HFFc6 (cell line): ENCODE data around the gene HS3ST3A1. TPM values are rescaled to one million over a fixed set of nuclear protein-coding genes. Genes with fewer than 3 reads are reported as not detected.

Experiments
- DNase-seq: peaks from one replicate; pipeline ENCODE4 v3.0.0-alpha.2; 2018
- H3K27ac Mint-ChIP-seq: 2 replicates; pipeline ENCODE4 v1.8.0; 2020; ENCODE audit warnings: mild to moderate bottlenecking, mixed read lengths
- H3K27me3 Mint-ChIP-seq: 2 replicates; pipeline ENCODE4 v1.8.0; 2021; ENCODE audit warnings: mild to moderate bottlenecking, moderate library complexity, mixed read lengths; ENCODE audit not compliant: insufficient read depth
- H3K36me3 Mint-ChIP-seq: 2 replicates; pipeline ENCODE4 v1.8.0; 2021; ENCODE audit warnings: low read depth, mixed read lengths
- H3K4me1 Mint-ChIP-seq: 2 replicates; pipeline ENCODE4 v1.8.0; 2020; ENCODE audit warnings: low read depth, mixed read lengths
- H3K4me3 Mint-ChIP-seq: 2 replicates; pipeline ENCODE4 v1.8.0; 2020; ENCODE audit warnings: mild to moderate bottlenecking, moderate library complexity, mixed read lengths
- H3K9me3 Mint-ChIP-seq: 2 replicates; pipeline ENCODE4 v1.8.0; 2020; ENCODE audit warnings: mild to moderate bottlenecking, mixed read lengths
- CTCF ChIP-seq: fragments of 200-600 bp; sonication (generic); IDR thresholded peaks from 2 replicates; pipeline ENCODE4 v1.5.0; 2021; ENCODE audit warnings: antibody characterized with exemption, mild to moderate bottlenecking
- total RNA-seq, 6 experiments: library from RNA; stranded (reverse); fragmentation: NEBNext Ultra II Directional; extraction: Animal tissue kit (Norgen Biotek cat#: 25700); gene quantifications; 2 replicates in 1 of 6; 3 replicates in 5 of 6; pipeline ENCODE4 v1.2.3, GENCODE V29; 2021

HS3ST3A1 gene
- total RNA-seq, 6 experiments from 2014 or later, result 29.4 to 45.8 (median 36.5) TPM

DNA sequence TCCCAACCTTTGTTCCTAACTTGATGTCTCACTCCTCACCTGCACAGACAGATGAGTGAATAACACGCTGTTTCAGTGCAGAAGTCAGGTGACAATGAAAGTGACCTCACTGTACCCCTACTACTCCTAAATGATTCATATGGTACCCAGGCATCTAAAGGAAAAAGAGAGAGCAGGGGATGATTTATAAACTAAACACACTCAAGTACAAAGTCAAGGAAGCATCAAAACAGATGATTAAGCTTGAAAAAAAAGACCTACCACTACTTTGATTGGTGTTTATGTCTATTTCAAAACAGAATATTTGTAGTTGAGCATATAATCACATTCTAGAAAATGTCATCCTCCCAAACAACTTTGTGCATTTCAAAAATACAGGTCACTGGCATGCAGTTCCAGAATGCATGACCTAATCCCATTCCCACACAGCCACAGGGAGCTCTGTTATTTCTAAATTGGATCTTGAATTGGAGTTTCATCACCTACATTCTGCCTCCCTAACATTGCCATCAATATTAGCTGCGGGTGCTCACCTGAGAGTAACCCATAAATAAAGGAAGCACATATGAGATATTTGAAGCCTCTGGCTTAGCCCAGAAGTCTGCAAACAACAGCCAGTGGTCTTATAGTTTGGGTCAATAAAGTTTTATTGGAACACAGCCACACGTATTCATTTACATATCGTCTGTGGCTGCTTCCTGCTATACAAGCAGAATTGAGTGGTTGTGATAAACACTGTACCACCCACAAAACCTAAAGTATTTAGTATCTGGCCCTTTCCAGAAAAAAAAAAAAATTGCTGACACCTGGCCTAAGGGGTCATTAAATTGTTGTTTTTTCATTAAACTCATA is 14.0 kb downstream of the HS3ST3A1 start:
- Mint-ChIP-seq H3K4me1 (peaks cover 87% of the 10 kb centered on the region), H3K9me3 (no peaks in the 10 kb centered on the region), H3K36me3 (peaks cover 47% of the 10 kb centered on the region), H3K4me3 (peak overlapping the region; percentile 68), H3K27ac (peak overlapping the region; percentile 68), H3K27me3 (no peaks in the 10 kb centered on the region; the same call in 1 of the 2 replicates)
- peak; percentile 44 for DNase-seq
- no peak for TF ChIP-seq CTCF

- peaks cover 69% of the 10 kb centered on the region for H3K4me1 Mint-ChIP-seq
- no peak for TF ChIP-seq CTCF
- H3K9me3 Mint-ChIP-seq, result no peaks in the 10 kb centered on the region
- H3K36me3 Mint-ChIP-seq, result peaks cover 34% of the 10 kb centered on the region
- no peaks in the 10 kb centered on the region; the same call in 1 of the 2 replicates for H3K27me3 Mint-ChIP-seq
- H3K4me3 Mint-ChIP-seq, result peak overlapping the region; percentile 49
- peak overlapping the region; percentile 80 for H3K27ac Mint-ChIP-seq
- DNase-seq, result peak; percentile 61
Observed at GRCh38 chr17:13584701-13585080, 17.0 kb downstream of the HS3ST3A1 start.

DNA sequence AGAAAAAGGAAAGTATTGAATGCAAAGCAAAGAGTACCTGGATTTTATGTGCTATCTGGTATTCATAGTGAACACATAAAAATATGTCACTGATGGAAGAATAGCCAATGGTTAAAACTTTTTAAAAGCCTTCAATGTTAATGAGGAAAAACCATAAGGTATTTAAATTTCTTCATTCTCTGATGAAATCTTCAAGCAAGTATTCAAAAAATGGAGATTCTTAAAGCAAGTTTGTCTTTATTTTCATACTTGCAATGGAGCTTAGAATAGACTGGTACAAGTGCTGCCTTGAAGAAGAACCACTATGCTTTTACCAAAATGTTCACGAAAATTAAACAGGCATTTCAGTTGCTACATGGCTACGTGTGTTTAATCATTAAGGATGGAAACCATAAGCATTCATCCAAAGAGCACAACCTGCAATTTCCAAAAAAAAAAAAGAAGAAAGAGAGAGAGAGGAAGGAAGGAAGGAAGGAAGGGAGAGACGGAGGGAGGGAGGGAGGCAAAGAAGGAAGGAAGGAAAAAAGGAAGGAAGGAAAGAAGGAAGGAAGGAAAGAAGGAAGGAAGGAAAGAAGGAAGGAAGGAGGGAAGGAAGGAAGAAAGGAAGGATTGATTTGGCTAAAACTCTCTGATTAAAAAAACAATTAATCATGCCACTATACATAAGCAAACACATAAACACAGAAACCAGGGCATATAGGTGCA is 17.6 kb downstream of the HS3ST3A1 start:
- H3K9me3 Mint-ChIP-seq, result no peaks in the 10 kb centered on the region
- H3K27ac Mint-ChIP-seq, result peak overlapping the region; percentile 80
- TF ChIP-seq CTCF, result no peak
- DNase-seq, result no peak
- no peaks in the 10 kb centered on the region; the same call in 1 of the 2 replicates for H3K27me3 Mint-ChIP-seq
- H3K4me3 Mint-ChIP-seq, result peak overlapping the region; percentile 49
- peaks cover 34% of the 10 kb centered on the region for H3K36me3 Mint-ChIP-seq
- H3K4me1 Mint-ChIP-seq, result peaks cover 64% of the 10 kb centered on the region

DNA sequence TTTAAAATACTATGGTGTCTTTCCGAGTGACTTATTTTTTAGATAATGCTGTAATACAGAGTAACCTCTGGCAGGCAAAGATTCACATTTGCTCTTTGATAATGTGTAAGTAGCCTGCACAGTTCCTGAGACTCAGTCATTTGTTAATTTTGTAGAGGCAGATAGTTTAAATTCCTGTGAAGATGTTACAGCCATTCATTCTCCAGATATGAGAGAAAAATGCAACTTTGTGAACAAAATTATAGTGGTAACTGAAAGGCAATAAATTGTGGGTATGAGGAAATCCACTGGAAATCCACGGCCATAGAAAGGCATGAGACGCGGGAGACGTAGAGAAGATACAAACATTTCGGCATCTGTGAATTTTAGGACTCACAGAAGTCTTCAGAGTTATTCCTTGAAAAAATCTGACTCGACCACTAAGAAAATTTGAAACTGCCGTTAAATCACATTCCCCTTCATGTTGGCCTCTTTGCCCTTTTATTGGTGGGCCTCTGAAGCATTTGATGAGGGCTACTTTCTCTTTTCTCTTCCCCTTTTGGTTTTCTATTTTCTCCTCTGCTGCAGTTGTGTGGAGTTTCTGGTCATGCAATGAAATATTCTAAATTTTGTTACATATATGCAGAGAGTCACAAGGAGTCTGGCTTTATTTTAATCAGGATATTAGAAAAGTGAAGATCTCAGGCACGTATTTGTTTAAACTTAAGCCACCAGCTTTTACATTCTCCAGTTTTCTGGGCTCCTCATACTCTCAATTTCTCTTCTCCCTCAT is 18.8 kb downstream of the HS3ST3A1 start:
- peaks cover 29% of the 10 kb centered on the region for H3K36me3 Mint-ChIP-seq
- H3K27ac Mint-ChIP-seq, result peak overlapping the region; percentile 80
- TF ChIP-seq CTCF, result no peak
- H3K27me3 Mint-ChIP-seq, result no peaks in the 10 kb centered on the region
- DNase-seq, result peak; percentile 46
- H3K4me1 Mint-ChIP-seq, result peaks cover 52% of the 10 kb centered on the region
- H3K4me3 Mint-ChIP-seq, result peak overlapping the region; percentile 64
- no peaks in the 10 kb centered on the region for H3K9me3 Mint-ChIP-seq

- Mint-ChIP-seq H3K27ac (peak overlapping the region; percentile 57; the same call in 1 of the 2 replicates), H3K4me3 (no peak overlapping the region), H3K4me1 (peaks cover 52% of the 10 kb centered on the region), H3K9me3 (no peaks in the 10 kb centered on the region), H3K27me3 (no peaks in the 10 kb centered on the region), H3K36me3 (peaks cover 33% of the 10 kb centered on the region)
- DNase-seq, result no peak
- TF ChIP-seq CTCF, result no peak
Observed at GRCh38 chr17:13581925-13582324, 19.8 kb downstream of the HS3ST3A1 start.
